GM12801 (cell line): ENCODE results near the gene KARS1.

ENCODE experiments used
- TF ChIP-seq, protein P1 (sequence below): IDR thresholded peaks from one replicate; pipeline ENCODE4 v1.5.1; 2011; ENCODE audit warnings: control low read depth; ENCODE audit not compliant: insufficient read length; ENCODE audit errors: extremely low read depth

Gene KARS1

DNA sequence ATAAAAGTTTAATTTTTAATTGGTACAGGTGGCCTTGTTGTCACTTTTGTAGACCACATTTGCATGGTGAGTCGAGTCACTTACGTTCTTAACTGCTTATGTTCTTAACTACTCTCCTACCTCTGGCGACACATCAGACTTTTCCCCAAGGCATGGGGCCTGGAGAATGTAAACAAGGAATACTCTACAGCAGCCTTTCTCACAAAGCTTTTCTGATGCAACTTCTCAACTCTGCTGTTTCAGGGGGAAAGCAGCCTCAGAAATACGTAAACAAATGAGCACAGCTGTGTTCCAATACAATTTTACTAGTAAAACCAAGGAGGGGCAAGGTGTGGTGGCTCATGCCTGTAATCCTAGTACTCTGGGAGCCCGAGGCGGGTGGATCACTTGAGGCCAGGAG lies 6.9 kb downstream of the KARS1 start:
- TF ChIP-seq, protein P1, sequence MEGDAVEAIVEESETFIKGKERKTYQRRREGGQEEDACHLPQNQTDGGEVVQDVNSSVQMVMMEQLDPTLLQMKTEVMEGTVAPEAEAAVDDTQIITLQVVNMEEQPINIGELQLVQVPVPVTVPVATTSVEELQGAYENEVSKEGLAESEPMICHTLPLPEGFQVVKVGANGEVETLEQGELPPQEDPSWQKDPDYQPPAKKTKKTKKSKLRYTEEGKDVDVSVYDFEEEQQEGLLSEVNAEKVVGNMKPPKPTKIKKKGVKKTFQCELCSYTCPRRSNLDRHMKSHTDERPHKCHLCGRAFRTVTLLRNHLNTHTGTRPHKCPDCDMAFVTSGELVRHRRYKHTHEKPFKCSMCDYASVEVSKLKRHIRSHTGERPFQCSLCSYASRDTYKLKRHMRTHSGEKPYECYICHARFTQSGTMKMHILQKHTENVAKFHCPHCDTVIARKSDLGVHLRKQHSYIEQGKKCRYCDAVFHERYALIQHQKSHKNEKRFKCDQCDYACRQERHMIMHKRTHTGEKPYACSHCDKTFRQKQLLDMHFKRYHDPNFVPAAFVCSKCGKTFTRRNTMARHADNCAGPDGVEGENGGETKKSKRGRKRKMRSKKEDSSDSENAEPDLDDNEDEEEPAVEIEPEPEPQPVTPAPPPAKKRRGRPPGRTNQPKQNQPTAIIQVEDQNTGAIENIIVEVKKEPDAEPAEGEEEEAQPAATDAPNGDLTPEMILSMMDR, result no peak

DNA sequence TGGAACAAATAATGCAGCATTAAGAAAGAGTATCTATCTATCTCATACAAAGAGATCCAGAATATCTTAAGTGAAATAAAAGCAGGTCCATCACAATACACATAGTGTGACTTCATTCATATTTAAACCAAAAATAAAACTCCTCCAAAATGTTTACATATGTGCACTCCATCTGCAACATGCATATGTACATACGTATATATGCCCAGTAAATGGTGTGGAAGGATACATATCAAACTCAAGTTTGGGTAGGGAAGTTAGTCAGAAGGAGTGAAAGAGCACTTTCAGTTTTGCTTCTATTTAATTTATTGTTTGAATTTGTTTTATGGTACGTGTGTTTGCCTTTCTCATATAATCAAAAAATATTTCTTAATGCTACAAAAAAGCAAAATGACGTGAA lies 12.4 kb downstream of the KARS1 start:
- TF ChIP-seq, protein P1, result no peak

DNA sequence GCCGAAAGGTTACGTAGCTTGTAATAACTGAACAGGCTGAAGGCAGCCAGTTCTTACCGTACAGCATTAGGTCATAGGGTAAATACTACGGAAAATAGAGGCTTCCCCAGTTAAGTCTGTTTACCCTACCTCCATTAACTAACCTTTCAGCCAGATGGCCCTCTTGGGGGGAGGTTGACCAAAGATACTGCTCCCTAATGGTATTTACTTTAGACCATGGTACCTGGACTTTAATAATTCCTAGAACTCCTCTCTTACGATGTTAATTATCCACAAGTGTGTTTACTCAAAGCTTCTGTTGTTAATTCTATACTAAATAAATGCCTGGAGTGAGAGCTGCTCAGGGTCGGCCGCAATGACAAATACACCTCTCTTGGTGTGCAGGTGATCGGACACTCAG lies 14.6 kb downstream of the KARS1 start:
- TF ChIP-seq, protein P1, result no peak

DNA sequence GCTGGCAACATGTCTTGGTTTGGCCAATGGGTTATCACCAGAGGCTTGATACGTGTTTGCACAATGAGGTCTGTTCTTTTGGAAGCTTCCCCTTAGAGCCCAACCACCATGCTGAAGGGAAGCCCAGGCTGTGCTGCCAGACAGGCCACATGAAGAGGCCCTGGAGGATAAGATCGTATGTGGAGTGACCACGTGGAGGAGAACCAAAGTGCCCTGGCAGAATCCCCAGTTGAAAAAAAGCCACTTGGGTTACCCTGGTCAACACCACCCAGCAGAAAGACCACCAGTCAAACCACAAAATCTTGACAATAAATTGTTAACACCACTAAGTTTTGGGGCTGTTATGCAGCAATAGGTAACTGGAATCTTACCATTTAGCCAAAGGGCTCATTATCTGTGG lies 17.4 kb downstream of the KARS1 start:
- TF ChIP-seq, protein P1, result no peak

DNA sequence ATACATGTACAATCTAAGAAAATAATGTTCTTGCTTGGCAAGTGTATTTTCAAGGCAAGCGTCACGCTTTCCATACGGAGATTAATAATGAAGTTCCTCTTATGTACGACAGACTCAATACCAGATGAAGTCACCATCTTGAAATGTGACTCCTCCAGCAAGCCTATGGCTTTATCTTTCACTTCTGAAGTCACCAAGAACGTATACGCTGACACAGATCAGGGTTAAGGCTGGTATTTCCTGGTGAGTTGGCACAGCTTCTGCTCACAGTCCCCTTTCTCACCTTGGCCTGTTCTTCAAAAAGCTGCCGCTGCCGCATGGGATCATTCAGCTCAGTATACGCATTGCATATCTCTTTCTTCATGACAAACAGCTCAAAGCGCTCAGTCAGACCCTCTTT lies 18.3 kb downstream of the KARS1 start:
- TF ChIP-seq, protein P1, result no peak

DNA sequence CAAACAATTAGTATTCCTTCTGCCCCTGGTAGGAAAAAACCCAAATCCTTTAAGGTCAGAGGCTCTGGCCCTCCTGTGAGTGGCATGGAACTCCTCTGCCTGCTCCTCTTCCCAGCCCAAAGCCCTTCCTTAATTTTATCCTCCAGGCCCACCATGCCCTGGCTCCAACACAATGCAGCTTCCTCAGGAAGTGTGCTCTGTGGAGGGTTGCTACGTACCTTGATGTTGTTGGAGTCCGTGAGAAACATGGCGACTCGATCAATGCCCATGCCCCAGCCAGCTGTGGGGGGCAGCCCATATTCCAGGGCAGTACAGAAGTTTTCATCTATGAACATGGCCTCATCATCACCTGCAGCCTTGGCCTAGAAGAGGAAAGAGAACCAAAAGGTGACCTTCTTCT lies 19.1 kb downstream of the KARS1 start:
- TF ChIP-seq, protein P1, result no peak

DNA sequence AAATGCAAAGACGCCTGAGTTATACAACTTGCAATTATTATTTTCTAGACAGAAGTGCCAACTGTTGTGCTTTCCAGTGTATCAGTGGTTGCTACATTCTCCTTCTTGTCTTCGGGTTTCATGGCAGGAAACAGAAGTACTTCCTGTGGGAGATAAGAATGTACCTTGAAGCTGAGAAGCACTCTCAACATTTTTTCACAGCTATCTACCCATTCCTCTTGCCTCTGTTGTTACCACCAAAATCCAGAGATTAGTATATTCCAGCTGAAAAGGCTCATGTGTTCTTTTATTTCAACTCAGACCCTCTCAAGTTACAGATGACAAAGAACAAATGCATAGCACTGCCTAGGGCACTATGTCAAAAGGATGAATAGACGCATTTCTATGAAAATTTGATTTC lies 19.6 kb downstream of the KARS1 start:
- TF ChIP-seq, protein P1, result no peak

DNA sequence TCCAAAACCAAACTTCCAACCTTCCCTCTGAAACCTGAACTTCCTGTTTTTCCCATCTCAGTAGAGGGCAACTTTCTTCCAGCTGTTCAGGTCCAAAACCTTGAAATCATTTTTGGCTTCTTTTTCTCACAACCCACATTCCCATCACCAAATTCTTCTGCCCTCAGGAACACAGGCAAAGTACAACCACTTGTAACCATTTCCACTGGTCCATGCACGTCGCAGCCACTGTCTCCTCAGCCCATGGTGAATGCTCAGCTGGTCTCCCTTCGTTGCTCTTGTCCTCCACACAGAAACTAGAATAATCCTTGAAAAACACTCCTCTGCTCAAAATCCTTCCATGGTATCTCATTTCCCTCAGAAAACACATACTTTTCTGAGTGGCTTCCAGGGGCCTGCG lies 20.7 kb downstream of the KARS1 start:
- TF ChIP-seq, protein P1, result no peak
